Measurements from ENCODE around the gene PARD3. TPM values are rescaled to one million over a fixed set of nuclear protein-coding genes. Genes with fewer than 3 reads are reported as not detected.

Gene PARD3
- total RNA-seq, 2 donors from 2014 or later: 32.0 to 61.9 TPM

DNA sequence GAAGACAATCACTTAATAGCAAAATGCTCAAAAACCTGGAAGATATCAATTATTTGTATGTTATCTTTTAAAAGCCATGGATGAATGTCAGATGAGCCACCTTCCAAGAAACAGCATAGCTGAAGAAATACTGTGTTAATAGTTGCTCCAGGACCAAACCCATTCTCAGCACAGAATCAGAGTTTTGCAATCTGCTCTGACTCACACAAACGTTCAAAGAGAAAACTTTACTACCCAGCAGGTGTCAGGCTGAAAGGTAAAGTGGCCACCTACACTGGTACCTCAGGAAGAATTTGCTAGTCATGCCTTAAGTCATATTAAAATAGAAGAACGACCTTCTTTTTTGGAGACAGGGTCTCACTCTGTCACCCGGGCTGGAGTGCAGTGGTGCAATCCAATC is 526.5 kb downstream of the PARD3 start:
- TF ChIP-seq POLR2AphosphoS5 (IDR thresholded peaks at IDR 0.05) (no peak), POLR2A (IDR thresholded peaks at IDR 0.05) (no peak)
- TF ChIP-seq, protein P1, sequence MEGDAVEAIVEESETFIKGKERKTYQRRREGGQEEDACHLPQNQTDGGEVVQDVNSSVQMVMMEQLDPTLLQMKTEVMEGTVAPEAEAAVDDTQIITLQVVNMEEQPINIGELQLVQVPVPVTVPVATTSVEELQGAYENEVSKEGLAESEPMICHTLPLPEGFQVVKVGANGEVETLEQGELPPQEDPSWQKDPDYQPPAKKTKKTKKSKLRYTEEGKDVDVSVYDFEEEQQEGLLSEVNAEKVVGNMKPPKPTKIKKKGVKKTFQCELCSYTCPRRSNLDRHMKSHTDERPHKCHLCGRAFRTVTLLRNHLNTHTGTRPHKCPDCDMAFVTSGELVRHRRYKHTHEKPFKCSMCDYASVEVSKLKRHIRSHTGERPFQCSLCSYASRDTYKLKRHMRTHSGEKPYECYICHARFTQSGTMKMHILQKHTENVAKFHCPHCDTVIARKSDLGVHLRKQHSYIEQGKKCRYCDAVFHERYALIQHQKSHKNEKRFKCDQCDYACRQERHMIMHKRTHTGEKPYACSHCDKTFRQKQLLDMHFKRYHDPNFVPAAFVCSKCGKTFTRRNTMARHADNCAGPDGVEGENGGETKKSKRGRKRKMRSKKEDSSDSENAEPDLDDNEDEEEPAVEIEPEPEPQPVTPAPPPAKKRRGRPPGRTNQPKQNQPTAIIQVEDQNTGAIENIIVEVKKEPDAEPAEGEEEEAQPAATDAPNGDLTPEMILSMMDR (IDR thresholded peaks at IDR 0.05): no peak
- DNase-seq (ENCODE audit: low spot score): no peak
- Histone ChIP-seq H3K27ac (no peak overlapping the region), H3K36me3 (no peaks in the 10 kb centered on the region), H3K4me3 (no peak overlapping the region), H3K9me3 (no peaks in the 10 kb centered on the region), H3K4me1 (replicated peaks) (no peaks in the 10 kb centered on the region), H3K27me3 (replicated peaks; ENCODE audit: insufficient read depth) (no peaks in the 10 kb centered on the region)
- intact Hi-C loops (cut with DNase I): no loop called here
- 79% methylated on average over 3 of the region's 3 CpGs for WGBS

DNA sequence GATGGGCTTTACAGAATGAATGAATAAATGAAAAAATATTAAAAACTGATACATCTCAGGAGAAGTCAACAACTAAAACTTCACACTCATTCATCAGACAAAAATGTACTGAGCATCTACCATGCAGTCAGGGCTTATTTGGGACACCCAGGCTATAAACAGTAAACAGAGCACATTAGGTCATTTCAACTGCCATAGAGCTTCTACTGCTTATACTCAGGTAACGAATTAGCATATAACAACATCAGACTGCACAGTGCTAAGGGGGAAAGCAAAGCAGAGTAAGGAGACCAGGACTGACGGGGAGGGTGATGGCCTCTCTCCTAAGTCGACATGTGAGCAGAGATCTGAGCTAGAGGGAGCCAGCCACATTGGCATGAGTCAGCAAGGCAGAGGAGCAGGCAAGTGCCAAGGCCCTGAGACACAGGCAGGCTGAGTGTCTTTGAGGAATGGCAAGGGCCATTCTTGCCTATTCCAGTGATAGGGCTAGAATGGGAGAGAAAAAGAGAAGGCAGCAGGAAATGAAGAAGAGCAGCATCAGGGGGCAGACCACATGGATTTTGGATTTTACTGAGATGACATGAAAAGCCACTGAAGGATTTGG is 528.9 kb downstream of the PARD3 start:
- WGBS: 76% methylated on average over 3 of the region's 3 CpGs
- intact Hi-C loops (cut with DNase I): no loop called here
- H3K4me3 ChIP-seq: no peak overlapping the region
- H3K9me3 ChIP-seq: no peaks in the 10 kb centered on the region
- no peak for TF ChIP-seq POLR2AphosphoS5 (IDR thresholded peaks at IDR 0.05)
- no peak for TF ChIP-seq POLR2A (IDR thresholded peaks at IDR 0.05)
- TF ChIP-seq, protein P1 (IDR thresholded peaks at IDR 0.05): no peak
- DNase-seq (ENCODE audit: low spot score): no peak
- H3K4me1 ChIP-seq (replicated peaks): no peaks in the 10 kb centered on the region
- no peaks in the 10 kb centered on the region for H3K36me3 ChIP-seq
- no peak overlapping the region for H3K27ac ChIP-seq
- no peaks in the 10 kb centered on the region for H3K27me3 ChIP-seq (replicated peaks; ENCODE audit: insufficient read depth)

DNA sequence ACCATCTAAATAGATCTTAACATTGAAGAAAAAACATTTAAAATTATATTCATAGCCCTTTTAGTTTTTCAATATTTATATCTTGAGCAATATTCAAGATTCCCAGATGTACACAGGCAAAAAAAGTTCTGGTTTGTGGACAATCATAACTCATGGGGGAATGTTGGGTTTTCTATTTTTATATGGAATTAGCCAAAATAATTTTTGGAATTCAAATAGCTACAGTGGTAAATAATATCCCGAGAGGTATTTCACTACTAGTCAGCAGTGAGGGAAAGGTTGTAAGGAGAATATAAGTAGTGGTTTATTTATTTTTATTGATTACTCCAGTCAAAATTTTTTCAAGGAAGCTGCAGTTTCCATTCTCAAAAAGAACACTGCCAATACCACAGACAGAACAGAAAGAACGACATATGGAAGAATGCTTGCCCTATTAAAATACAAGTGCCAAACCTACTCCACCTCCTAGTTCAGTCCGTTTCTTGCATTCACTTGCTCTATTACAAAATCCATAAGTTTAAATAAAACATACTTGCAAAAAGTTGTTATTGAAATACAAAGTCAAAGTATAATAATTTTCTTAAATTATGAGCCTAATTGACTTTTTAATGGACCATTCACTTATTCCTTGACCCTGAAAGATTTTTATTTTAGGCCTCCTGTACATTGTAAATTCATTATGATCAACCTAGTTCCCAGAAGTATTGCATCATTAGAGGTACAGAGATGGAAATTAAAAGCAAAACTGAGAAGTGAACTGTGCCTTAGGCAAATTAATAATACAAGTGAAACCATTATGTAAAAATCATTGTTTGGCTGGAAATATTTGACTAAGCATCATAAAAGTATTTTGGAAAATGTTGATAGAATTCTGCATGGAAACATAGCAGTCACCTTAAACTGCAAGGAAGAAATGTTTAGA is 533.2 kb downstream of the PARD3 start:
- Histone ChIP-seq H3K9me3 (no peaks in the 10 kb centered on the region), H3K4me1 (replicated peaks) (no peaks in the 10 kb centered on the region), H3K4me3 (no peak overlapping the region), H3K36me3 (no peaks in the 10 kb centered on the region), H3K27ac (no peak overlapping the region), H3K27me3 (replicated peaks; ENCODE audit: insufficient read depth) (no peaks in the 10 kb centered on the region)
- no peak for DNase-seq (ENCODE audit: low spot score)
- TF ChIP-seq, protein P1 (IDR thresholded peaks at IDR 0.05): no peak
- TF ChIP-seq POLR2AphosphoS5 (IDR thresholded peaks at IDR 0.05): no peak
- TF ChIP-seq POLR2A (IDR thresholded peaks at IDR 0.05): no peak
- WGBS: 83% methylated on average over 3 of the region's 3 CpGs
- intact Hi-C loops (cut with DNase I): no loop called here

DNA sequence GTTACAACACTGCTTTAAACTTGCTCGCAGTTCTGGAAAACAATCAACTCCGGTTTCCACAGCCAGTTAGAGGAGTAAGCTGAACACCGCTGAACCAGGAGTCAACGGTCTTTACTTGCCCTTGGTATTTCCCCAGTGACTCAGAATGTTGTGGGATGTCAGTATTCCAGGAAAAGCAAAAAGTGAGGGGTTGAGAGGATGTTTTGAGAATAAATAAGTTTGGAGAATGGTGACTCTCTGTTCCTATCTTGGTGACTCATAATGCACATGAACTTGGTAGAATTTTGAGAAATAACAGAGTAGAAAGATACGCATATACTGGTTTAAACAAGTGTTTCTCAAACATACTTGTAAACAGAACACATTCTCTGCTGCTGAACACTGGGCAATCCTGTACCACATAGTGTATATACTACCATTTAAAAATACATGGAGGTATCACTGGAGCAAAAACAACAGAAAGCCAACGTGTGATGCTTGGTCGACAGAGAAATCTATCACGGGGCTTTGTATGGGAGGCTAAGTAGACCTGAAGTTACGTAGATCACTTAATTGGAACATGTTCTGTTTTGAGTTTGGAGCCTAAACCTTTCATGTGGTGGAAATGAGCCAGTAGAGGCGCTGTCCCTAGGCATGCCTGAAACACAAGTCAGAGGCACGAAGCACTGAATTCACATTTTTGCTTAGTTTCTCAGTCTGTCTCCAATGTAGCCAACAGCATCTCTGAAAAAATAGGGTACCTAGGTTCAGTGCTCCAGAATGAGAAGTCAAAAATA is 534.3 kb downstream of the PARD3 start:
- DNase-seq (ENCODE audit: low spot score): peak; percentile 64
- TF ChIP-seq POLR2AphosphoS5 (IDR thresholded peaks at IDR 0.05) (peak; percentile 53), POLR2A (IDR thresholded peaks at IDR 0.05) (no peak)

DNA sequence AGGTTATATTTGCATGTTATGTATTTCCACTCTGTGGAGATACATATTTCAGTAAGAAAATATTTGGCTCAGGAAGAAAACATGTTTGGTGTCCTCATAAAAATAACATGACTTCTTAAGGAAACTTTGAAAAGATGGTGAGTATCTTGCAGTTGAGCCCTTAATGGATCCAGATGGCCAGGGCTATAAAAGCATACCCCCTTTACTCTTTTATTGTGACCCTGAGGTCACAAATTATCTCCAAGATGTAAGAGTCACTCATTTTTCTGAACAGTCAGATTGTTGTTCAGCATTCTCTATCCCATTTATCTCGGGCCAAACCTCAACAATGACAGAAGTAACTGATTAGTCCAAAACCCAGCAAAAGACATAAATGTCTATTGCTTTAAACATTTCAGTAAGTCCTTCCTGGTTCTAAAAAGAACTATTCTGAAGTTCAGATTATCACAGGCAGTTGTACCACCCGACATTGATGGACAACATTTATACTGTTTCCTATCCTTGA is 539.4 kb downstream of the PARD3 start:
- Histone ChIP-seq H3K36me3 (no peaks in the 10 kb centered on the region), H3K27ac (no peak overlapping the region), H3K4me1 (replicated peaks) (no peaks in the 10 kb centered on the region), H3K9me3 (no peaks in the 10 kb centered on the region), H3K4me3 (no peak overlapping the region), H3K27me3 (replicated peaks; ENCODE audit: insufficient read depth) (no peaks in the 10 kb centered on the region)
- no peak for TF ChIP-seq POLR2A (IDR thresholded peaks at IDR 0.05)
- TF ChIP-seq, protein P1 (IDR thresholded peaks at IDR 0.05): no peak
- TF ChIP-seq POLR2AphosphoS5 (IDR thresholded peaks at IDR 0.05): no peak
- no peak for DNase-seq (ENCODE audit: low spot score)
- 65% methylated on average over 2 of the region's 2 CpGs for WGBS
- intact Hi-C loops (cut with DNase I): no loop called here

More for the DNA sequence above, 534.3 kb downstream of the PARD3 start:
- Histone ChIP-seq H3K4me1 (replicated peaks) (no peaks in the 10 kb centered on the region), H3K27me3 (replicated peaks; ENCODE audit: insufficient read depth) (no peaks in the 10 kb centered on the region), H3K36me3 (no peaks in the 10 kb centered on the region), H3K9me3 (no peaks in the 10 kb centered on the region), H3K4me3 (no peak overlapping the region), H3K27ac (peak overlapping the region; percentile 0 to 33)
- WGBS: 59% methylated on average over 11 of the region's 11 CpGs
- intact Hi-C loops (cut with DNase I): no loop called here
